ENCODE results near the gene GUCY2C.

The GUCY2C gene

DNA sequence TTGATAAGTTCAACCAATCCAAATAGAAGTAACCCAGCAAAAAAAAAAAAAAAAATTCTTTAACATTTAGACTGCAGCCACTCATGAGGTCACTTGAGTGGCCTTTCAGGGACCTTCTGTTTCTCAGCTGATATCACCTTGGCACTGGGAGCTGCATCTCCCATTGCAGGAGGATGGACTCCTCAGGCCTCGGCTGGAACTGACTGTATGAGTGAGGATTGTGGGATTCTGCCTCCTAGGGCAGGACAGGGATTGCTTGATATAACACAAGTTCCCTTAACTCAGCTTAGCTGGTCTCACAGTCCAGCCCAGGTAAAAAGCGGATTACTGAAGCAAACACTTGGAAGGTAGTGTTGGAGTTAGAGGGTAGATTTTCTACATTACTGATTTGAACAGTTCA is 3.5 kb upstream of the GUCY2C start:
- DNase-seq (ENCODE audit: low read depth in 2 of 2) = no peak

DNA sequence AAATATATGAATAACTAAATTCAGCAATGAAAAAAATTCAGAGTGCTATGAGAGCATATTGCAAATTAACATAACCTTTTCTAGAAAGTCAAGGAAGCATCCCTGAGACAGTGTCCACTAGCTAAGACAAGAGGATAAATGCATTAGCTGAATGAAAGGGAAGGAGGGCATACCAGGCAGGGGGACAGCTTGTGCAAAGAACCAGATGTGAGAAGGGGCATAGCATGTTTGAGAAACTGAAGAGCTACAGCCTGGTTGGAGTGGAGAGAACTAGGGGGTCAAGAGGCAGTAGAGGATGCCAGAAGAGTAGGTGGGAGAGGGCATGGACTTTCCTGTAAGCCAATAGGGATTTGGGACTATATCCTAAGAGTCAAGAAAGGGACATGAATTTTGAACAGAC is 2.2 kb upstream of the GUCY2C start:
- no peak for DNase-seq (ENCODE audit: low read depth in 2 of 2)
- TF ChIP-seq, protein P1, sequence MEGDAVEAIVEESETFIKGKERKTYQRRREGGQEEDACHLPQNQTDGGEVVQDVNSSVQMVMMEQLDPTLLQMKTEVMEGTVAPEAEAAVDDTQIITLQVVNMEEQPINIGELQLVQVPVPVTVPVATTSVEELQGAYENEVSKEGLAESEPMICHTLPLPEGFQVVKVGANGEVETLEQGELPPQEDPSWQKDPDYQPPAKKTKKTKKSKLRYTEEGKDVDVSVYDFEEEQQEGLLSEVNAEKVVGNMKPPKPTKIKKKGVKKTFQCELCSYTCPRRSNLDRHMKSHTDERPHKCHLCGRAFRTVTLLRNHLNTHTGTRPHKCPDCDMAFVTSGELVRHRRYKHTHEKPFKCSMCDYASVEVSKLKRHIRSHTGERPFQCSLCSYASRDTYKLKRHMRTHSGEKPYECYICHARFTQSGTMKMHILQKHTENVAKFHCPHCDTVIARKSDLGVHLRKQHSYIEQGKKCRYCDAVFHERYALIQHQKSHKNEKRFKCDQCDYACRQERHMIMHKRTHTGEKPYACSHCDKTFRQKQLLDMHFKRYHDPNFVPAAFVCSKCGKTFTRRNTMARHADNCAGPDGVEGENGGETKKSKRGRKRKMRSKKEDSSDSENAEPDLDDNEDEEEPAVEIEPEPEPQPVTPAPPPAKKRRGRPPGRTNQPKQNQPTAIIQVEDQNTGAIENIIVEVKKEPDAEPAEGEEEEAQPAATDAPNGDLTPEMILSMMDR (IDR thresholded peaks at IDR 0.05; ENCODE audit: low read depth, low read length) = no peak
- H3K4me3 ChIP-seq (replicated peaks in 1 of 2; ENCODE audit: low read depth in 2 of 2, low read length in 2 of 2) = no peak overlapping the region

More for the DNA sequence above, 3.5 kb upstream of the GUCY2C start:
- TF ChIP-seq, protein P1 (IDR thresholded peaks at IDR 0.05; ENCODE audit: low read depth, low read length) = no peak
- no peak overlapping the region for H3K4me3 ChIP-seq (replicated peaks in 1 of 2; ENCODE audit: low read depth in 2 of 2, low read length in 2 of 2)

DNA sequence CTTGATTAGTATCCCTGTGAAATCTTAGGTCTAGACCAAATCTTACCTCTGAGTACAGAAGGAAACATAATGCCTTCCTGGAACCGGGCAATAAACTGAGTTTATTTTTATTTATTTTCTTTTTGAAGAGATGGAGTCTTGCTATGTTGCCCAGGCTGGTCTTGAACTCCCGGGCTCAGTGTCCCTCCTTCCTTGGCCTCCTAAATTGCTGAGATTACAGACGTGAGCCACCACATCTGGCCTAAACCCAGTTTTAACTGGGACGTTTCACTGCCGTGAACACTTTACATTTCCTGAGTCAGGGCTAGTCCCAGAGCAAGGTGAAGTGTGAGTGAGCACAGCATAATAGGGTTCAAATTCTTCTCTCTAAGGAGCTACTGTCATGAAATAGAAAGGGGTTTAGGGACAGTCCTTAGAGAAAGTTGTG is 671 bp downstream of the GUCY2C start:
- TF ChIP-seq, protein P1 (IDR thresholded peaks at IDR 0.05; ENCODE audit: low read depth, low read length) = no peak
- H3K4me3 ChIP-seq (replicated peaks in 1 of 2; ENCODE audit: low read depth in 2 of 2, low read length in 2 of 2) = no peak overlapping the region
- DNase-seq (ENCODE audit: low read depth in 2 of 2) = no peak

DNA sequence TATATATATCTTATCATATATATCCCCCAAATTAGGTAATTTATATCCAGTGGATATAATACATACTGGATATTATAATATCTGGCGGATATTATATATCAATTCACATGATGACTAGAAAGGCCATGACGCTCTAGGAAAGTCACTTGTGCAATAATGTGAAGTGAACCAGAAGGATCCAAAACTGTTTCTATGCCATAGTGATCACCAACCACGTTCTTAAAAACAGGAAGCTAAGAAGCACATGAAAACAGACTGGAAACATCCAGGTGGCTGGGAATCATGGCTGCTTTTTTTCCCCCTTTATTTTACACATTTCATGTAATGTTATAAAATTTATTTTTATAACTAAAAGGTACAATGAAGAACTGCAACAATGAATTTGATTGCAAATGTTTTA is 1.4 kb downstream of the GUCY2C start:
- no peak overlapping the region for H3K4me3 ChIP-seq (replicated peaks in 1 of 2; ENCODE audit: low read depth in 2 of 2, low read length in 2 of 2)
- TF ChIP-seq, protein P1 (IDR thresholded peaks at IDR 0.05; ENCODE audit: low read depth, low read length) = no peak
- no peak for DNase-seq (ENCODE audit: low read depth in 2 of 2)

DNA sequence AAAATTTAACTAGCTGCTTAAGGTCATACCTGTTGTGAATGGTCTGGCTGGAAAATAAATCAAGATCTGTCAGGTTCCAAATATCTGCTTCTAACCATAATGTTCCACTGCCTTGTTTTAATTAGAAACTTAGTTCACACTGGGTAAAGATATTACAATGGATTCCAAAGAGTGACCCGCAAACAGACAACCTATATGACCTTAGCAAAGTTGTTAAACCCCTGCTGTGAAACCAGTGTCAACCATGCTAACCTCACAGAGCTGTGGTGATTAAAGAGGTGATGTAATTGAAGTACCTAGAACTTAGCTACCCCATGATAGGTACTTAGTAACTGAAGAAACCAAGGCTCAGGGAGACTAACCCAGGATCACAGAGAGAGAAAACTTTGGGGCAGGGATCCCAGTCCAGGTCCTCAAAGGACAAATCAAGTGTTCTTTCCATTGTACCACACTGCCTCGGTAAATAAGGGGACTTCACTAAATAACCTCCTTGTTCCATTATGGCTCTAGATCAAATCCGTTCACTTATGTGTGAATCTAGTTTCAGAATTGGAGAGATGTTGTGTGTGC is 2.2 kb downstream of the GUCY2C start:
- no peak overlapping the region for H3K4me3 ChIP-seq (replicated peaks in 1 of 2; ENCODE audit: low read depth in 2 of 2, low read length in 2 of 2)
- TF ChIP-seq, protein P1 (IDR thresholded peaks at IDR 0.05; ENCODE audit: low read depth, low read length) = no peak
- DNase-seq (ENCODE audit: low read depth in 2 of 2) = no peak

DNA sequence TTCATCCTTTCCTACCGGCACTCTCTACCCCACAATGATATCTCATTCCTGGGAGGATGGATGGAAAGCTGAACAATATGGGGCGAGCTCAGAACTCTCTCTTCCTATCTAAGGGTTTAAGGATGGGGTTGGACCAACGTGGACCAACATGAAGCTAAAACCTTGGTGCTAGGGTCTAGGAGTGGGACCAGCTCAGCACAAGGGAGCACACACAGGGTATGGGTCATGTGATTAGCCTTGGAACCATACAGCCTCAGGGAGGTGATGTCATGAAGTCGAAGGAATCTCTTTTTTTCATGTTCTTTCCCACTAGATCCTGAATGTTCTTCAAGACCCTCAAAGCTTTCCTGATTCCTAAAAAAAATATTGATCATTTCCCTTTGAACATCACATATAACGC is 3.3 kb downstream of the GUCY2C start:
- no peak for DNase-seq (ENCODE audit: low read depth in 2 of 2)
- no peak overlapping the region for H3K4me3 ChIP-seq (replicated peaks in 1 of 2; ENCODE audit: low read depth in 2 of 2, low read length in 2 of 2)
- TF ChIP-seq, protein P1 (IDR thresholded peaks at IDR 0.05; ENCODE audit: low read depth, low read length) = no peak

DNA sequence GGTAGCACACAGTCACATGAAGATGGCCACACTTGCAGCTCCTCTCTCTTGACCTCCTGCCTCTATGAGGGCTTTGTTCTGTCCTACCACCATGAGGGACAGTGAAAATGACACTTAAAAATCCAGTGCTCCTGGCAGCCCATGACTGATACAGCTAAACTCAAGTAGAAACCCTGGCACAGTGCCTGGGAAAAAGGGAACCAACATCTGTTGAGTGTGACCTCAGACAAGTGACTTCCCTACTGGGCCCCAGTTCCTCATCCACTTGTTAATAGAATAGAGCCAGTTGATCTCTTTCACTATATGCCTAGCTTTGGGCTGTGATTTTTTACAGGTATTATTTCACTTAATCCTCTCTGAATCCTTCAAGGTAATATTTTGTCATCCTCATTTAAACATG is 4.8 kb downstream of the GUCY2C start:
- no peak for DNase-seq (ENCODE audit: low read depth in 2 of 2)
- no peak overlapping the region for H3K4me3 ChIP-seq (replicated peaks in 1 of 2; ENCODE audit: low read depth in 2 of 2, low read length in 2 of 2)
- TF ChIP-seq, protein P1 (IDR thresholded peaks at IDR 0.05; ENCODE audit: low read depth, low read length) = no peak

Measured in cardiac fibroblast (primary cell).